Panc1 (cell line): ENCODE data around the gene THSD7B. TPM values are rescaled to one million over a fixed set of nuclear protein-coding genes. Genes with fewer than 3 reads are reported as not detected.

ENCODE experiments used
- ATAC-seq: fragments of 200-7000 bp; cut with Tn5 transposase; 2 replicates; pipeline ENCODE4 v1.9.1; 2020; ENCODE audit warnings: mild to moderate bottlenecking, moderate library complexity
- BruUV-seq: library from RNA; stranded (reverse); fragments of 400-500 nt; replicated peaks from 2 replicates; lab custom pipeline; 2021; lab: Mats Ljungman, UMichigan
- CTCF ChIA-PET: fragments of 300-600 bp; sonication (Branson Sonifier 250); formaldehyde crosslinking; loops from one replicate; lab custom pipeline; 2022; ENCODE audit warnings: antibody characterized with exemption; lab: Charles Lee
- POLR2A ChIA-PET: fragments of 300-600 bp; sonication (Branson Sonifier 250); formaldehyde crosslinking; loops from one replicate; lab custom pipeline; 2022; ENCODE audit warnings: antibody characterized with exemption; lab: Charles Lee
- DNase-seq: peaks from one replicate; pipeline ENCODE4 v3.0.0-alpha.2; 2010; ENCODE audit warnings: low read depth, low spot score
- H3K27ac ChIP-seq: 2 replicates; pipeline ENCODE4 v1.5.1; 2011; ENCODE audit warnings: mild to moderate bottlenecking, low read length, inconsistent platforms
- H3K27me3 ChIP-seq: fragments of 200-500 bp; sonication (Bioruptor generic); 2 replicates; pipeline ENCODE4 v1.6.0; 2014; ENCODE audit warnings: low read length, inconsistent platforms; ENCODE audit not compliant: control insufficient read depth, insufficient read depth
- H3K36me3 ChIP-seq: fragments of 200-500 bp; sonication (Bioruptor generic); 2 replicates; pipeline ENCODE4 v1.5.1; 2014; ENCODE audit warnings: inconsistent platforms, mild to moderate bottlenecking, low read length, moderate library complexity; ENCODE audit not compliant: control insufficient read depth, insufficient read depth
- H3K4me1 ChIP-seq: 2 replicates; pipeline ENCODE4 v1.5.1; 2011; ENCODE audit warnings: inconsistent platforms, mild to moderate bottlenecking, low read length, moderate library complexity; ENCODE audit not compliant: control insufficient read depth, insufficient read depth
- H3K4me3 ChIP-seq, 2 experiments: 2 replicates each; pipeline ENCODE4 v1.5.1; 2011 to 2012; ENCODE audit warnings: low read depth in 2 of 2, low read length in 2 of 2, mild to moderate bottlenecking in 2 of 2, inconsistent platforms in 1 of 2, moderate library complexity in 1 of 2
- H3K9me3 ChIP-seq: fragments of 200-500 bp; sonication (Bioruptor generic); 2 replicates; pipeline ENCODE4 v1.5.1; 2014; ENCODE audit warnings: low read depth, mild to moderate bottlenecking, inconsistent platforms, low read length, moderate library complexity; ENCODE audit not compliant: control insufficient read depth, insufficient read depth
- POLR2AphosphoS5 ChIP-seq: IDR thresholded peaks from 2 replicates; pipeline ENCODE4 v1.6.1; 2012; ENCODE audit warnings: mild to moderate bottlenecking, low read depth, low read length, moderate library complexity
- REST ChIP-seq, 2 experiments: IDR thresholded peaks; 2 replicates each; pipeline ENCODE4 v1.6.1; 2011 to 2012; ENCODE audit warnings: low read depth in 2 of 2, control low read depth in 1 of 2, low read length in 1 of 2, mild to moderate bottlenecking in 1 of 2, moderate library complexity in 1 of 2; ENCODE audit not compliant: insufficient read depth in 1 of 2
- SIN3A ChIP-seq: IDR thresholded peaks from 2 replicates; pipeline ENCODE4 v1.6.1; 2012; ENCODE audit warnings: low read depth, mild to moderate bottlenecking, low read length, moderate library complexity, borderline replicate concordance; ENCODE audit not compliant: insufficient read depth
- TCF7L2 ChIP-seq: IDR thresholded peaks from 2 replicates; pipeline ENCODE4 v1.6.1; 2011; ENCODE audit warnings: mild to moderate bottlenecking, low read depth, low read length, inconsistent platforms
- in situ Hi-C: cut with HindIII; loops from 2 replicates; pipeline ENCODE4 v1.10.0; 2016; ENCODE audit warnings: low sequenced_read_pairs, low pct_unique_long_range_greater_than_20kb
- intact Hi-C: fragments of 100-400 bp; cut with micrococcal nuclease; formaldehyde crosslinking; loops from one replicate; pipeline ENCODE4 v1.10.0; 2022; ENCODE audit not compliant: unreplicated experiment
- total RNA-seq: library from RNA; stranded (reverse); gene quantifications from one replicate; pipeline ENCODE4 v1.2.1, GENCODE V29; 2021; ENCODE audit not compliant: unreplicated experiment
- TF ChIP-seq, protein P1 (sequence below): fragments of 450-650 bp; IDR thresholded peaks from 2 replicates; pipeline ENCODE4 v1.5.1; 2017; ENCODE audit warnings: mild to moderate bottlenecking

The THSD7B gene
- total RNA-seq, 1 experiment from 2014 or later: not detected

- BruUV-seq: no TSS peak
- intact Hi-C loops: no loop called here
- Histone ChIP-seq H3K27me3 (no peaks in the 10 kb centered on the region), H3K36me3 (no peaks in the 10 kb centered on the region), H3K27ac (no peak overlapping the region), H3K4me3 (no peak overlapping the region), H3K9me3 (no peaks in the 10 kb centered on the region), H3K4me1 (no peaks in the 10 kb centered on the region)
- DNase-seq: no peak
- TF ChIP-seq, protein P1, sequence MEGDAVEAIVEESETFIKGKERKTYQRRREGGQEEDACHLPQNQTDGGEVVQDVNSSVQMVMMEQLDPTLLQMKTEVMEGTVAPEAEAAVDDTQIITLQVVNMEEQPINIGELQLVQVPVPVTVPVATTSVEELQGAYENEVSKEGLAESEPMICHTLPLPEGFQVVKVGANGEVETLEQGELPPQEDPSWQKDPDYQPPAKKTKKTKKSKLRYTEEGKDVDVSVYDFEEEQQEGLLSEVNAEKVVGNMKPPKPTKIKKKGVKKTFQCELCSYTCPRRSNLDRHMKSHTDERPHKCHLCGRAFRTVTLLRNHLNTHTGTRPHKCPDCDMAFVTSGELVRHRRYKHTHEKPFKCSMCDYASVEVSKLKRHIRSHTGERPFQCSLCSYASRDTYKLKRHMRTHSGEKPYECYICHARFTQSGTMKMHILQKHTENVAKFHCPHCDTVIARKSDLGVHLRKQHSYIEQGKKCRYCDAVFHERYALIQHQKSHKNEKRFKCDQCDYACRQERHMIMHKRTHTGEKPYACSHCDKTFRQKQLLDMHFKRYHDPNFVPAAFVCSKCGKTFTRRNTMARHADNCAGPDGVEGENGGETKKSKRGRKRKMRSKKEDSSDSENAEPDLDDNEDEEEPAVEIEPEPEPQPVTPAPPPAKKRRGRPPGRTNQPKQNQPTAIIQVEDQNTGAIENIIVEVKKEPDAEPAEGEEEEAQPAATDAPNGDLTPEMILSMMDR: no peak
- TF ChIP-seq POLR2AphosphoS5 (no peak), SIN3A (no peak), TCF7L2 (no peak)
- no peak for ATAC-seq
- in situ Hi-C loops: no loop called here
- ChIA-PET CTCF (no interaction called here), POLR2A (no interaction called here)
These were observed 57.9 kb downstream of the THSD7B start for GRCh38 chr2:136823291-136823690.

GRCh38 chr2:136828162-136828561 is 62.8 kb downstream of the THSD7B start:
- Histone ChIP-seq H3K27ac (no peak overlapping the region), H3K4me3 (no peak overlapping the region), H3K4me1 (no peaks in the 10 kb centered on the region), H3K27me3 (no peaks in the 10 kb centered on the region), H3K9me3 (no peaks in the 10 kb centered on the region), H3K36me3 (no peaks in the 10 kb centered on the region)
- ATAC-seq (no peak), DNase-seq (no peak)
- TF ChIP-seq SIN3A (no peak), REST (IDR thresholded peaks at IDR 0.05; ENCODE audit: insufficient read depth in 1 of 2, low read depth in 2 of 2, low read length in 1 of 2) (no peak), POLR2AphosphoS5 (no peak), TCF7L2 (no peak)
- TF ChIP-seq, protein P1: no peak
- ChIA-PET CTCF (no interaction called here), POLR2A (no interaction called here)
- no TSS peak for BruUV-seq
- in situ Hi-C loops: no loop called here
- intact Hi-C loops: no loop called here
